Measurements from ENCODE around the gene NTRK2.

Gene NTRK2

GRCh38 chr9:84679571-84679970 is 10.0 kb downstream of the NTRK2 start:
- H3K4me3 ChIP-seq (ENCODE audit: low read depth, low read length), result no peak overlapping the region
- H3K79me2 ChIP-seq, result no peaks in the 10 kb centered on the region
- no peak overlapping the region for H3K27ac ChIP-seq
- H3K9ac ChIP-seq, result no peak overlapping the region
- TF ChIP-seq CTCF (IDR thresholded peaks at IDR 0.05), result no peak
- H3K9me3 ChIP-seq (ENCODE audit: control insufficient read depth, low read length), result no peaks in the 10 kb centered on the region
- no peaks in the 10 kb centered on the region for H3K4me1 ChIP-seq
- H2AFZ ChIP-seq, result no peak overlapping the region
- no peaks in the 10 kb centered on the region for H3K27me3 ChIP-seq (ENCODE audit: control insufficient read depth, insufficient read depth, low read length)
- no peaks in the 10 kb centered on the region for H3K36me3 ChIP-seq (ENCODE audit: control insufficient read depth, insufficient read depth, low read length)
- no peak overlapping the region for H3K4me2 ChIP-seq (ENCODE audit: low read length)

- Histone ChIP-seq H3K27ac (no peak overlapping the region), H3K9ac (no peak overlapping the region), H3K4me2 (ENCODE audit: low read length) (no peak overlapping the region), H3K4me1 (no peaks in the 10 kb centered on the region), H2AFZ (no peak overlapping the region), H3K27me3 (ENCODE audit: control insufficient read depth, insufficient read depth, low read length) (no peaks in the 10 kb centered on the region), H3K4me3 (ENCODE audit: low read depth, low read length) (no peak overlapping the region), H3K79me2 (no peaks in the 10 kb centered on the region), H3K9me3 (ENCODE audit: control insufficient read depth, low read length) (no peaks in the 10 kb centered on the region), H3K36me3 (ENCODE audit: control insufficient read depth, insufficient read depth, low read length) (no peaks in the 10 kb centered on the region)
- no peak for TF ChIP-seq CTCF (IDR thresholded peaks at IDR 0.05)
Observed at GRCh38 chr9:84681516-84682285, 12.2 kb downstream of the NTRK2 start.

GRCh38 chr9:84686068-84686467 is 16.5 kb downstream of the NTRK2 start:
- H2AFZ ChIP-seq, result no peak overlapping the region
- no peaks in the 10 kb centered on the region for H3K36me3 ChIP-seq (ENCODE audit: control insufficient read depth, insufficient read depth, low read length)
- H3K4me3 ChIP-seq (ENCODE audit: low read depth, low read length), result no peak overlapping the region
- TF ChIP-seq CTCF (IDR thresholded peaks at IDR 0.05), result no peak
- H3K79me2 ChIP-seq, result no peaks in the 10 kb centered on the region
- no peaks in the 10 kb centered on the region for H3K9me3 ChIP-seq (ENCODE audit: control insufficient read depth, low read length)
- H3K27me3 ChIP-seq (ENCODE audit: control insufficient read depth, insufficient read depth, low read length), result no peaks in the 10 kb centered on the region
- H3K4me2 ChIP-seq (ENCODE audit: low read length), result no peak overlapping the region
- H3K9ac ChIP-seq, result no peak overlapping the region
- no peaks in the 10 kb centered on the region for H3K4me1 ChIP-seq
- no peak overlapping the region for H3K27ac ChIP-seq

- Histone ChIP-seq H3K4me1 (no peaks in the 10 kb centered on the region), H3K27me3 (ENCODE audit: control insufficient read depth, insufficient read depth, low read length) (no peaks in the 10 kb centered on the region), H3K9ac (no peak overlapping the region), H3K79me2 (no peaks in the 10 kb centered on the region), H3K4me3 (ENCODE audit: low read depth, low read length) (no peak overlapping the region), H3K27ac (no peak overlapping the region), H2AFZ (no peak overlapping the region), H3K9me3 (ENCODE audit: control insufficient read depth, low read length) (no peaks in the 10 kb centered on the region), H3K36me3 (ENCODE audit: control insufficient read depth, insufficient read depth, low read length) (no peaks in the 10 kb centered on the region), H3K4me2 (ENCODE audit: low read length) (no peak overlapping the region)
- TF ChIP-seq CTCF (IDR thresholded peaks at IDR 0.05), result no peak
Observed at GRCh38 chr9:84688956-84689355, 19.4 kb downstream of the NTRK2 start.

GRCh38 chr9:84691634-84692033 is 22.1 kb downstream of the NTRK2 start:
- no peak overlapping the region for H3K4me3 ChIP-seq (ENCODE audit: low read depth, low read length)
- H3K27ac ChIP-seq, result no peak overlapping the region
- no peaks in the 10 kb centered on the region for H3K9me3 ChIP-seq (ENCODE audit: control insufficient read depth, low read length)
- no peak overlapping the region for H3K4me2 ChIP-seq (ENCODE audit: low read length)
- no peaks in the 10 kb centered on the region for H3K36me3 ChIP-seq (ENCODE audit: control insufficient read depth, insufficient read depth, low read length)
- TF ChIP-seq CTCF (IDR thresholded peaks at IDR 0.05), result no peak
- H3K27me3 ChIP-seq (ENCODE audit: control insufficient read depth, insufficient read depth, low read length), result no peaks in the 10 kb centered on the region
- H3K9ac ChIP-seq, result no peak overlapping the region
- H3K4me1 ChIP-seq, result no peaks in the 10 kb centered on the region
- no peak overlapping the region for H2AFZ ChIP-seq
- no peaks in the 10 kb centered on the region for H3K79me2 ChIP-seq
